Prostate gland (tissue), 2 donors: ENCODE results near the gene NRXN3.

Source experiments
- POLR2A ChIP-seq: fragments of 450-650 bp; IDR thresholded peaks from one replicate; pipeline ENCODE4 v1.6.1; 2016; ENCODE audit warnings: antibody characterized with exemption, mild to moderate bottlenecking
- TF ChIP-seq, protein P1 (sequence below), 4 experiments: fragments of 200-600 bp in 2 of 4; fragments of 450-650 bp in 2 of 4; sonication (generic) in 2 of 4; IDR thresholded peaks; 1 replicate in 3 of 4; 2 replicates in 1 of 4; pipeline ENCODE4 v1.5.1; 2016 to 2019; ENCODE audit warnings: antibody characterized with exemption in 4 of 4, mild to moderate bottlenecking in 2 of 4, moderate library complexity in 2 of 4

DNA sequence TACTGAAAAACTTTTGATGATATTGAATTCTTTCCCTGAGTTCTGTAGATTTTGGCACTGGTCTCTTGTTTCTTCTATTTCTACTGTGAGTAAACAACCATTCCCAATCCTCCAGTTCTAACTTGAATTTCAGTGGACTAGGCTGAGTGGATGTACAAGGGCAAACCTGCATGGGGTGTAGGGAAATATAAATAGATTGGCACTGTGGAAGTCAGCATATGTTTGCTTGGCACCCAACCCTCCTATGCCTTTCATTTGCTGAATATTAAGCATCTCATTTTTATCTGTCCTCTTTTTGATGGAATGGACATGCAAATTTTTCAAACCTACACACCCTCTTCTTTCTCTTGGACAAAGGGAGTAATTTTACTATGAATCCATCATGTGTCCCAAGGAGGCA is 1212.9 kb downstream of the NRXN3 start:
- TF ChIP-seq, protein P1, sequence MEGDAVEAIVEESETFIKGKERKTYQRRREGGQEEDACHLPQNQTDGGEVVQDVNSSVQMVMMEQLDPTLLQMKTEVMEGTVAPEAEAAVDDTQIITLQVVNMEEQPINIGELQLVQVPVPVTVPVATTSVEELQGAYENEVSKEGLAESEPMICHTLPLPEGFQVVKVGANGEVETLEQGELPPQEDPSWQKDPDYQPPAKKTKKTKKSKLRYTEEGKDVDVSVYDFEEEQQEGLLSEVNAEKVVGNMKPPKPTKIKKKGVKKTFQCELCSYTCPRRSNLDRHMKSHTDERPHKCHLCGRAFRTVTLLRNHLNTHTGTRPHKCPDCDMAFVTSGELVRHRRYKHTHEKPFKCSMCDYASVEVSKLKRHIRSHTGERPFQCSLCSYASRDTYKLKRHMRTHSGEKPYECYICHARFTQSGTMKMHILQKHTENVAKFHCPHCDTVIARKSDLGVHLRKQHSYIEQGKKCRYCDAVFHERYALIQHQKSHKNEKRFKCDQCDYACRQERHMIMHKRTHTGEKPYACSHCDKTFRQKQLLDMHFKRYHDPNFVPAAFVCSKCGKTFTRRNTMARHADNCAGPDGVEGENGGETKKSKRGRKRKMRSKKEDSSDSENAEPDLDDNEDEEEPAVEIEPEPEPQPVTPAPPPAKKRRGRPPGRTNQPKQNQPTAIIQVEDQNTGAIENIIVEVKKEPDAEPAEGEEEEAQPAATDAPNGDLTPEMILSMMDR (IDR thresholded peaks at IDR 0.05): no peak
- no peak for TF ChIP-seq POLR2A
